ENCODE measurements around the gene DOCK1.

Gene DOCK1

GRCh38 chr10:126953886-126954285 lies 48.7 kb downstream of the DOCK1 start:
- H3K4me3 ChIP-seq (ENCODE audit: low read depth, low read length): no peak overlapping the region
- no peaks in the 10 kb centered on the region for H3K27me3 ChIP-seq (ENCODE audit: insufficient read depth, low read depth, severe bottlenecking)
- peaks cover 23% of the 10 kb centered on the region for H3K9me3 ChIP-seq (ENCODE audit: severe bottlenecking)
- no peak for DNase-seq
- no peak overlapping the region for H3K27ac ChIP-seq
- no peaks in the 10 kb centered on the region for H3K36me3 ChIP-seq
- no peak for TF ChIP-seq CTCF (IDR thresholded peaks at IDR 0.05; ENCODE audit: low read depth, low read length)

- DNase-seq: no peak
- no peaks in the 10 kb centered on the region for H3K36me3 ChIP-seq
- TF ChIP-seq CTCF (IDR thresholded peaks at IDR 0.05; ENCODE audit: low read depth, low read length): no peak
Observed at GRCh38 chr10:126955396-126955795, 50.2 kb downstream of the DOCK1 start.

GRCh38 chr10:126955934-126956711 lies 50.9 kb downstream of the DOCK1 start:
- Histone ChIP-seq H3K4me3 (ENCODE audit: low read depth, low read length) (no peak overlapping the region), H3K36me3 (no peaks in the 10 kb centered on the region), H3K9me3 (ENCODE audit: severe bottlenecking) (peaks cover 12% of the 10 kb centered on the region), H3K27me3 (ENCODE audit: insufficient read depth, low read depth, severe bottlenecking) (no peaks in the 10 kb centered on the region), H3K27ac (no peak overlapping the region)
- no peak for TF ChIP-seq CTCF (IDR thresholded peaks at IDR 0.05; ENCODE audit: low read depth, low read length)
- DNase-seq: no peak

More at GRCh38 chr10:126955396-126955795, 50.2 kb downstream of the DOCK1 start:
- Histone ChIP-seq H3K27me3 (ENCODE audit: insufficient read depth, low read depth, severe bottlenecking) (no peaks in the 10 kb centered on the region), H3K9me3 (ENCODE audit: severe bottlenecking) (peaks cover 19% of the 10 kb centered on the region), H3K4me3 (ENCODE audit: low read depth, low read length) (no peak overlapping the region), H3K27ac (no peak overlapping the region)

- no peak for DNase-seq
- Histone ChIP-seq H3K36me3 (no peaks in the 10 kb centered on the region), H3K9me3 (ENCODE audit: severe bottlenecking) (peaks cover 7% of the 10 kb centered on the region), H3K27ac (no peak overlapping the region), H3K27me3 (ENCODE audit: insufficient read depth, low read depth, severe bottlenecking) (no peaks in the 10 kb centered on the region), H3K4me3 (ENCODE audit: low read depth, low read length) (no peak overlapping the region)
- TF ChIP-seq CTCF (IDR thresholded peaks at IDR 0.05; ENCODE audit: low read depth, low read length): no peak
Observed at GRCh38 chr10:126956712-126957108, 51.5 kb downstream of the DOCK1 start.

GRCh38 chr10:126957111-126957510 lies 51.9 kb downstream of the DOCK1 start:
- no peaks in the 10 kb centered on the region for H3K27me3 ChIP-seq (ENCODE audit: insufficient read depth, low read depth, severe bottlenecking)
- TF ChIP-seq CTCF (IDR thresholded peaks at IDR 0.05; ENCODE audit: low read depth, low read length): no peak
- H3K36me3 ChIP-seq: no peaks in the 10 kb centered on the region
- no peak overlapping the region for H3K4me3 ChIP-seq (ENCODE audit: low read depth, low read length)
- no peak for DNase-seq
- no peak overlapping the region for H3K27ac ChIP-seq
- peaks cover 5% of the 10 kb centered on the region for H3K9me3 ChIP-seq (ENCODE audit: severe bottlenecking)

GRCh38 chr10:126959431-126959830 lies 54.2 kb downstream of the DOCK1 start:
- H3K27me3 ChIP-seq (ENCODE audit: insufficient read depth, low read depth, severe bottlenecking): no peaks in the 10 kb centered on the region
- no peaks in the 10 kb centered on the region for H3K36me3 ChIP-seq
- no peak overlapping the region for H3K27ac ChIP-seq
- no peak for TF ChIP-seq CTCF (IDR thresholded peaks at IDR 0.05; ENCODE audit: low read depth, low read length)
- no peak for DNase-seq
- H3K4me3 ChIP-seq (ENCODE audit: low read depth, low read length): no peak overlapping the region
- H3K9me3 ChIP-seq (ENCODE audit: severe bottlenecking): no peaks in the 10 kb centered on the region

Data from WERI-Rb-1 (cell line).